COLO668 (cell line): Measurements from ENCODE around the gene REV1.

Experiments used
- DNase-seq: peaks from one replicate; lab custom pipeline; 2025; ENCODE audit not compliant: unreplicated experiment; lab: John Stamatoyannopoulos, UW

Gene REV1

GRCh38 chr2:99451280-99451679 lies 38.5 kb downstream of the REV1 start:
- DNase-seq: no peak

- no peak for DNase-seq
Observed at GRCh38 chr2:99450199-99450598, 39.6 kb downstream of the REV1 start.

- DNase-seq: no peak
Observed at GRCh38 chr2:99448556-99448955, 41.3 kb downstream of the REV1 start.

GRCh38 chr2:99445065-99445464 lies 44.8 kb downstream of the REV1 start:
- no peak for DNase-seq

GRCh38 chr2:99444222-99444621 lies 45.6 kb downstream of the REV1 start:
- DNase-seq: no peak

DNA sequence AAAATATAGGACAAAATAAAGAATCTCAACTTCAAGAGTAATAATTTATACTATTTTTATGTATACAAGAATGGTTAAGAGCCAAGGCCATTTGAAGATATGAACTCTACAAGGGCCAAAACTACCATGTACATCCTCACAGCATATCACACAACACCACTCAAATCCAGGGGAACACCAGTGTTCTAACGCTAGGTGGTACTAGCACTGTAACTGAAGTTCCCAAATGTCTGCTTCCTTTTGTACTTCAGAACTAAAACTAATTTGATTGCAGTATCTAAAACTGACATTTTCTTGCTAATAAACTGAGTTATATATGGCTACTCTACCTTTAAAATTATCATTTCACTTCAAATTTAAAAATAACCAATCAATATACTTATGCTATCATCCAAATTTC lies 47.0 kb downstream of the REV1 start:
- DNase-seq: no peak

DNA sequence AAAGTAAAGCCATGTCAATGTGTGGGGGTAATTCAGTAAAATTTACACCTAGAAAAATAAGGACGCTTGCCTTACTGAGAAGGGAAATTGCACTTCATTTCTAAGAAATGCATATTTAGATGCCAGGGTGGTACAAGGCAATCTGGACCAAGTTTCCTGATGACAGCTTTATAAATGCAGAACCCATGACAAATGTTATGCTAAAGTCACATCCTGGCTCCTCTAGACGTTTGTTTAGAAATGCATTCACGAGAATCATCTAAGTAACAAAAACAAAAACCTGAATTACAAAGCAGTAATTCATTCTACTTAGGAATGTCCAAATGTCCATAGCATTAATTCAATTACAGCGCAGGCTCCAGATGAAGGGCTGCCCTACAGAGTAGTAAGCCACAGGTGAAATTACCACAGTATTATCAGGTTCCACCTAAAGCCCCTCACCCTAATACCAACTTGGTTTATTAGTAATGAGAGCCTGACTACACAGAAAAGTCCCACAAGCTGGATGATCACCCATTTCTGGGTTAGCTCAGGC lies 49.8 kb downstream of the REV1 start:
- no peak for DNase-seq

- DNase-seq: no peak
Observed at GRCh38 chr2:99436874-99437273, 52.9 kb downstream of the REV1 start.

DNA sequence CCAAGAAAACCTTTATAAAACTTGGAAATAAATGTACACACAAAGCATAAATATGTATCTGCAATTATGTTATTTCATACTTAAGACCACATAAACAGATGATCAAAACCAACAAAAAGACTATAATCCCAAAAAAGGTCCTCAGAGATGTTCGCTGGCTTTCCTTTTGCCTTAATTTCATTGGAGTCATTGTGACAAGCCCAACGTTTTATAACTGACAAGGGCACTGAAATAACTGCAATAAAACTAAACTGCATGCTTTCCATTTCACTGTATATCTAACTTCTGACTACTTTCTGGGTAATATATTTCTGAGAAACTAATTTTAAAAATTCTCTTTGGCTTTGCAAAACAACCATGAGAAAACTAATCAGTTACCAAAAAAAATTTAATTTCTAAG lies 56.5 kb downstream of the REV1 start:
- no peak for DNase-seq

- no peak for DNase-seq
Observed at GRCh38 chr2:99431587-99432275, 58.1 kb downstream of the REV1 start.

DNA sequence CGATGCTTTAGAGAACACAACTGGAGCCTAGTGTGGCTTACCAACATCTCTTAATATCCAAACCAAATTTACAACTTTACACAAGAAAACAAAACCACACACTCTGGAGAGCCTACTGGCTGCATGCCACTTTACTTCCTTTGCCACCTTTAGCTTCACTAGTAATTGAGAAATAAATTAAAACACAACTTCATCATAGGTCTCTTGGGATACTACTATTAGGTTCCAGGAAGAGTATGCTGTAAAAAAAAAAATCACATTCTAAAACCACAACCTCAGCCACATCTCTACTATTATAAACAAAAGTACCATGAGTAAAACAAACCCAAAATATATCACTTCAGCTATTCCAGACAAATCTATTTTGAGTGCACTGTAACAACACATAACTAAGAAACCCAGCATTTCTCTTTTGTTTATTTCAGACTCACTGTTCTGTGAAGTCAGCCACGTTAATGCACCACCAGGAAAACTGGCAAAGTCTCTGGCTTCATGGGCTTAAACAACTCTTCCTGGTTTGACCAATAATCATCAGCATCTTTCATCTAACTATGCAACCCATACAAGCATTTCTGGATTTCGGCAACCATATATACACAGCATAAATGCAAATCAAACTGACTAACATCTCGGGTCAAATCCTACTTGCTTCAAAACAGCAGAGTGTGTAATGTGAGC lies 59.1 kb downstream of the REV1 start:
- no peak for DNase-seq

DNA sequence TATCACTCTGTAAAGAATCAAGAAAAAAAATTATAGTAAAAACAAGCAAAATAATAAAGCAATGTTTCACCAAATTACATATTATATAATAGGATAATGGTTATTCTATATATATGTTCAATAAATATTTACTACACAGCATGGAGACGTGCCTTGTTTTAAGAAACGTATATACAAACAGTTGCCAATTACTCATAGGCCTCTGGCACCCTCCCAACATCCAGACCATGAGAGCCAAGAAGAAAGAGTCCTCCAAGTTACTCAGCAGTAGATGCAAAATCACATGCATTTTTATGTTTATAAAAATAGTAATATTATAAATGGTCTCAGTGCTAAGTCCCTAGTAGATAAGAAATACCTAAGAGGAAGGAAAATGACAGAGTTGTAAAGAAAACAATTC lies 64.8 kb downstream of the REV1 start:
- no peak for DNase-seq

- no peak for DNase-seq
Observed at GRCh38 chr2:99424371-99424770, 65.4 kb downstream of the REV1 start.

DNA sequence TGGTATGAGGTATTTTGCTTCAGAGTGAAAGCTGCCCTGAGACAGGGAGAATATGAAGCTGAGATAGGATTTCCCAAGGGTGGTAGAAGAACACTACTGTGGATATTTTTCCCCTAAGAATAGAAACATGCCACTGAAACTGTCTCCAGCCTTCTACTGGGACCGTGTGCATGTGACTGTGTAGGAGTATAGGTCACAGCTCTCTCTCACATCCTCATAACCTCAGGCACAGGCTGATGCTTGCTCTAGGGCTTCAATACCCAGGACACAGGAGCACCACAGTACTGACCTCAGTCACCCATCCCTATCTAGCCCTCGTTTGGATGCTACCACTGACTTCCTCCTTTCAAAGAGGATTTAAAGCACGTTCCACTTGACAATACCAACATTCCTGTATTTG lies 67.2 kb downstream of the REV1 start:
- DNase-seq: no peak

DNA sequence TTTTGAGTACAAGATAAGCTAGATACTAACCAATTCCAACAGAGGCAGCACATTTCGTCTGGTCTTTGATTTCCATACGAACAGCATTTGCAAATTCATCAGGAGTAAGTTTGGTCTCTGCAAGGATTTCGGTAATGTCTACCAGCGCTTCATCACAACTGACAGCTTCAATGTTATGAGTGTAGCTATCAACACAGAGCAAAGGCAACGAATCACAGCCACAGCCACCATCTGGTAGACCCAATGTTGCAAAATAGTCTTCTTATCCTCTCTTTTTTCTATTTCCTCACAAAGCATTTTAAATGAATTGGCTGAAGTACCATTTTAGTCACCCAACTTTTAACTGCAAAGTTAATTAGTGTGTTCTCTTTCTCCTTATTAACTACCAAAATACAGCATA lies 68.3 kb downstream of the REV1 start:
- no peak for DNase-seq

DNA sequence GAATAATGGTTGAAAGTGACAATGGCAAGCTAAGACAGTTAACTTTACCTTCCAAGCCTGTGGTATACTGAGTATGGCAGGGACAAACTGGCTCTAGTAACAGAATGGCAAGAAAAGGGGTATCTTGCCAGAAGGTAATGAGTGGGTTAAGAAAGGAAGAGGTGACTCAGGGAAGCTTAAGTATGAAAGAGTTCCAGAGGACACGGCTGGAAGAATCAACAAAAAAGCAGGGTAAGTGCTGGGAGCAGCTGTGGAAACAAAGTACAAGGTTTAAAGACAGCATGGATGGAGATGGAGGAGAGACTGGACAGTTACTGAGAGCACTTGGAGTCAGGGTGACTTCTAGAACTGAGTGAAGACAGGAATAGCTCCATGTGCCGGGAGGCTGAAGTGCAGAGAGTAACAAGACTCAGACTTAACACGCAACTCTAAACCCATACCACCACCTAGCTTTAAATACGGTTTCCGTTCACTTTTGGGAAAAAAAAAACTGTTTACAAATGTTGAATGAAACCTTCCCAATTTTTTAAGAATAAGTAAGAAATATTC lies 69.0 kb downstream of the REV1 start:
- no peak for DNase-seq

DNA sequence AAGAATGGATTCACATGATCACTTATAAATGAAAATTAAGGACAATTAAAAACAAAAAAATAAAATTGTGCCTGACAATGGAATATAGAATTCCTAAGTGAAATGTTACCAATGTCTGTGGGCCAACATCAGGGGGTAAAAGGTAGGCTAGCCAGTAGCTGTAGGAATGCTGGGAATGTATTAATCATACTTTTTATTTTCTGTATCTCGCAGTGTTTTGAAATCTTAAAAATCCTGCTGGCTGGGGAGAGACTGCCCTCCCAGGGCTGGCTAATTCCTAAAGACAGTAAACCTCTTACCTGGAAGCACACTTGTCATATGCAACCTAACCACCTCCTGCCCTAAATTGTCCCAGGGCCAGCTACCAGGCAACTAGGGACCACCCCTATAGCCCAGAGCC lies 69.8 kb downstream of the REV1 start:
- no peak for DNase-seq

GRCh38 chr2:99417396-99417795 lies 72.4 kb downstream of the REV1 start:
- no peak for DNase-seq

- DNase-seq: no peak
Observed at GRCh38 chr2:99414566-99414965, 75.3 kb downstream of the REV1 start.

- DNase-seq: no peak
Observed at GRCh38 chr2:99410276-99410675, 79.5 kb downstream of the REV1 start.

GRCh38 chr2:99406137-99406536 lies 83.7 kb downstream of the REV1 start:
- DNase-seq: no peak
